H1 (cell line): ENCODE results near the gene ARHGEF26. TPM values are rescaled to one million over a fixed set of nuclear protein-coding genes. Genes with fewer than 3 reads are reported as not detected.
A peak's percentile ranks its signal among the peaks of the same experiment; 100 is the strongest.

ENCODE experiments used
- CTCF ChIA-PET: fragments of 300-600 bp; sonication (Branson Sonifier 250); formaldehyde crosslinking; loops from one replicate; lab custom pipeline; 2021; ENCODE audit not compliant: partially characterized antibody; lab: Charles Lee
- POLR2A ChIA-PET: fragments of 300-600 bp; sonication (Branson Sonifier 250); formaldehyde crosslinking; loops from one replicate; lab custom pipeline; 2021; ENCODE audit warnings: inconsistent platforms; ENCODE audit not compliant: partially characterized antibody; lab: Charles Lee
- DNase-seq, 2 experiments: peaks; one replicate each; pipeline versions ENCODE4 v3.0.0 to v3.0.0-alpha.2; 2010 to 2022; ENCODE audit warnings: low spot score in 2 of 2, low read depth in 1 of 2, mixed read lengths in 1 of 2
- FAIRE-seq: peaks from 2 replicates; lab custom pipeline; 2011; peaks lifted over from hg19 to GRCh38; lab: Jason Lieb, UNC
- H2AFZ ChIP-seq: 2 replicates; pipeline ENCODE4 v1.8.1; 2012; ENCODE audit warnings: low read length, inconsistent platforms
- H2AK5ac ChIP-seq: 2 replicates; pipeline ENCODE4 v1.6.1; 2013; ENCODE audit warnings: low read depth, low read length
- H2BK120ac ChIP-seq: replicated peaks from 2 replicates; pipeline ENCODE3; 2013; ENCODE audit warnings: low read depth, low read length, inconsistent platforms
- H2BK12ac ChIP-seq: 2 replicates; pipeline ENCODE4 v1.6.1; 2013; ENCODE audit warnings: low read depth, low read length
- H2BK15ac ChIP-seq: 2 replicates; pipeline ENCODE4 v1.6.1; 2013; ENCODE audit warnings: low read length
- H2BK20ac ChIP-seq: 2 replicates; pipeline ENCODE4 v1.6.1; 2013; ENCODE audit warnings: low read length
- H2BK5ac ChIP-seq: 2 replicates; pipeline ENCODE4 v1.6.1; 2013; ENCODE audit warnings: low read depth, low read length
- H3K14ac ChIP-seq: 2 replicates; pipeline ENCODE4 v1.6.1; 2013; ENCODE audit warnings: inconsistent platforms; ENCODE audit not compliant: insufficient read length
- H3K18ac ChIP-seq: 2 replicates; pipeline ENCODE4 v1.6.1; 2013; ENCODE audit warnings: low read length; ENCODE audit errors: extremely low read depth
- H3K23ac ChIP-seq: 2 replicates; pipeline ENCODE4 v1.6.1; 2013; ENCODE audit warnings: inconsistent platforms; ENCODE audit not compliant: insufficient read length
- H3K23me2 ChIP-seq: 2 replicates; pipeline ENCODE4 v1.6.1; 2013; ENCODE audit warnings: low read depth, low read length
- H3K27ac ChIP-seq: 2 replicates; pipeline ENCODE4 v1.6.1; 2011; ENCODE audit warnings: low read depth, low read length, inconsistent platforms
- H3K27me3 ChIP-seq, 4 experiments: replicated peaks in 1 of 4; 1 replicate in 1 of 4; 2 replicates in 3 of 4; pipeline versions ENCODE4 v1.6.1 to v1.8.1; 2011 to 2013; ENCODE audit warnings: low read length in 3 of 4, mild to moderate bottlenecking in 3 of 4, inconsistent platforms in 2 of 4, mixed read lengths in 2 of 4, moderate library complexity in 1 of 4; ENCODE audit not compliant: control insufficient read depth in 3 of 4, insufficient read depth in 3 of 4; ENCODE audit errors: extremely low read depth in 1 of 4
- H3K36me3 ChIP-seq, 4 experiments: 2 replicates each; pipeline versions ENCODE4 v1.6.1 to v1.8.1; 2011 to 2013; ENCODE audit warnings: mild to moderate bottlenecking in 4 of 4, low read length in 3 of 4, moderate library complexity in 2 of 4, control low read depth in 1 of 4, inconsistent platforms in 1 of 4; ENCODE audit not compliant: insufficient read depth in 4 of 4, control insufficient read depth in 2 of 4
- H3K4ac ChIP-seq: replicated peaks from 2 replicates; pipeline ENCODE3; 2013; ENCODE audit warnings: low read length, low read depth, mixed read lengths, inconsistent platforms; ENCODE audit not compliant: insufficient read length
- H3K4me1 ChIP-seq, 4 experiments: replicated peaks in 1 of 4; 1 replicate in 1 of 4; 2 replicates in 3 of 4; pipeline versions ENCODE4 v1.6.1 to v1.8.1; 2011 to 2013; ENCODE audit warnings: low read length in 3 of 4, inconsistent platforms in 2 of 4, mixed read lengths in 1 of 4; ENCODE audit not compliant: insufficient read depth in 4 of 4, control insufficient read depth in 3 of 4
- H3K4me2 ChIP-seq, 2 experiments: 2 replicates each; pipeline versions ENCODE4 v1.6.1 to v1.8.1; 2011 to 2013; ENCODE audit warnings: low read depth in 2 of 2, low read length in 2 of 2, control low read depth in 1 of 2, inconsistent platforms in 1 of 2, mild to moderate bottlenecking in 1 of 2; ENCODE audit not compliant: insufficient read depth in 1 of 2
- H3K4me3 ChIP-seq, 4 experiments: fragments of 200-600, 300-600 bp in 1 of 4; sonication (generic), shearing (Covaris generic), sonication (Bioruptor Twin) in 1 of 4; 2 replicates each; pipeline versions ENCODE4 v1.5.1 to v1.8.1; 2011 to 2016; ENCODE audit warnings: low read length in 4 of 4, low read depth in 3 of 4, control low read depth in 2 of 4, inconsistent platforms in 2 of 4, mild to moderate bottlenecking in 2 of 4, mixed read lengths in 1 of 4, moderate library complexity in 1 of 4; ENCODE audit not compliant: insufficient read depth in 2 of 4; ENCODE audit errors: extremely low read depth in 1 of 4
- H3K56ac ChIP-seq: replicated peaks from 2 replicates; pipeline ENCODE3; 2013; ENCODE audit warnings: low read depth, mild to moderate bottlenecking, mixed read lengths, low read length, inconsistent platforms; ENCODE audit not compliant: insufficient read length
- H3K79me1 ChIP-seq: 2 replicates; pipeline ENCODE4 v1.6.1; 2013; ENCODE audit warnings: low read depth, low read length, control low read depth
- H3K79me2 ChIP-seq, 2 experiments: 2 replicates each; pipeline versions ENCODE4 v1.6.1 to v1.8.1; 2012 to 2013; ENCODE audit warnings: low read length in 2 of 2, mild to moderate bottlenecking in 2 of 2, inconsistent platforms in 1 of 2; ENCODE audit not compliant: insufficient read depth in 2 of 2, control insufficient read depth in 1 of 2
- H3K9ac ChIP-seq, 4 experiments: replicated peaks in 1 of 4; 1 replicate in 1 of 4; 2 replicates in 3 of 4; pipeline versions ENCODE4 v1.6.1 to v1.8.1; 2011 to 2013; ENCODE audit warnings: low read depth in 3 of 4, low read length in 3 of 4, control low read depth in 2 of 4, mild to moderate bottlenecking in 2 of 4, moderate library complexity in 2 of 4, inconsistent platforms in 1 of 4; ENCODE audit errors: extremely low read depth in 1 of 4
- H3K9me3 ChIP-seq, 2 experiments: 2 replicates each; pipeline versions ENCODE4 v1.6.1 to v1.8.1; 2012 to 2013; ENCODE audit warnings: mild to moderate bottlenecking in 2 of 2, moderate library complexity in 2 of 2, control low read depth in 1 of 2, inconsistent platforms in 1 of 2, low read depth in 1 of 2, low read length in 1 of 2, mixed read lengths in 1 of 2; ENCODE audit not compliant: insufficient read depth in 2 of 2
- H4K20me1 ChIP-seq, 2 experiments: replicated peaks in 1 of 2; 2 replicates each; pipeline versions ENCODE3 to v1.8.1; 2011 to 2013; ENCODE audit warnings: inconsistent platforms in 2 of 2, low read length in 2 of 2, mild to moderate bottlenecking in 1 of 2; ENCODE audit not compliant: insufficient read depth in 2 of 2, control insufficient read depth in 1 of 2
- H4K5ac ChIP-seq: 2 replicates; pipeline ENCODE4 v1.6.1; 2013; ENCODE audit warnings: low read length, low read depth, mixed read lengths, inconsistent platforms; ENCODE audit not compliant: insufficient read length
- H4K8ac ChIP-seq: 2 replicates; pipeline ENCODE4 v1.8.0; 2013; ENCODE audit warnings: mild to moderate bottlenecking, moderate library complexity, low read length, inconsistent platforms; ENCODE audit not compliant: insufficient read depth; ENCODE audit errors: extremely low read depth
- H4K91ac ChIP-seq: replicated peaks from 2 replicates; pipeline ENCODE3; 2013; ENCODE audit warnings: low read length, mixed read lengths, inconsistent platforms; ENCODE audit not compliant: insufficient read length
- CTBP2 ChIP-seq: IDR thresholded peaks from 2 replicates; pipeline ENCODE4 v1.7.0; 2011; ENCODE audit warnings: borderline replicate concordance, mild to moderate bottlenecking, moderate library complexity, mixed read lengths, low read length; ENCODE audit not compliant: insufficient read depth, insufficient read length
- GTF2F1 ChIP-seq: IDR thresholded peaks from 2 replicates; pipeline ENCODE4 v1.6.1; 2012; ENCODE audit warnings: low read depth, low read length, improper control_type of control experiment, borderline replicate concordance
- HDAC2 ChIP-seq, 2 experiments: fragments of 300-600 bp in 1 of 2; sonication (generic) in 1 of 2; IDR thresholded peaks; 2 replicates each; pipeline ENCODE4 v1.6.1; 2011 to 2012; ENCODE audit warnings: low read depth in 2 of 2, low read length in 2 of 2, mild to moderate bottlenecking in 2 of 2, moderate library complexity in 2 of 2, borderline replicate concordance in 1 of 2, inconsistent platforms in 1 of 2
- NANOG ChIP-seq: IDR thresholded peaks from 2 replicates; pipeline ENCODE4 v1.6.1; 2011; ENCODE audit warnings: low read length, low read depth, mild to moderate bottlenecking, inconsistent platforms; ENCODE audit not compliant: insufficient read depth, poor library complexity, severe bottlenecking
- SP1 ChIP-seq: IDR thresholded peaks from 2 replicates; pipeline ENCODE4 v1.6.1; 2011; ENCODE audit warnings: low read depth, low read length
- SP2 ChIP-seq: IDR thresholded peaks from 2 replicates; pipeline ENCODE4 v1.6.1; 2012; ENCODE audit warnings: mild to moderate bottlenecking, low read length, inconsistent platforms
- SRF ChIP-seq: IDR thresholded peaks from 2 replicates; pipeline ENCODE4 v1.6.1; 2011; ENCODE audit warnings: mild to moderate bottlenecking, low read depth, low read length, moderate library complexity
- WGBS, 2 experiments: shearing (Covaris generic) in 1 of 2; methylation state at CpG; one replicate each; pipeline versions ENCODE4 v1.1.6 to v1.1.7; 2013 to 2015; ENCODE audit warnings: low lambda C conversion rate in 2 of 2, mixed read lengths in 2 of 2, inconsistent platforms in 1 of 2, low coverage in 1 of 2, missing lambda C conversion rate in 1 of 2; ENCODE audit not compliant: insufficient replicate concordance in 2 of 2, insufficient coverage in 1 of 2, insufficient read length in 1 of 2; ENCODE audit errors: extremely low coverage in 1 of 2, missing lambda C conversion rate in 1 of 2; 5-methylcytosine and 5-hydroxymethylcytosine counted together
- polyA plus RNA-seq, 7 experiments: library from polyadenylated mRNA; depleted of rRNA in 3 of 7; stranded (reverse) in 5 of 7; unstranded in 2 of 7; fragments of >200 nt in 5 of 7; fragments of 200-250 nt in 2 of 7; gene quantifications; 1 replicate in 5 of 7; 2 replicates in 1 of 7; 4 replicates in 1 of 7; pipeline versions ENCODE4 v1.2.1 to v1.2.3, GENCODE V29; 2011 to 2013; ENCODE audit warnings: missing spikeins in 2 of 7, mixed read lengths in 2 of 7
- total RNA-seq: library from RNA; stranded (reverse); fragmentation: NEBNext Ultra II Directional; extraction: Animal tissue kit (Norgen Biotek cat#: 25700); gene quantifications from 2 replicates; pipeline ENCODE4 v1.2.1, GENCODE V29; 2021
- TF ChIP-seq, protein P1 (sequence below): IDR thresholded peaks from 2 replicates; pipeline ENCODE4 v1.6.1; 2011; ENCODE audit warnings: low read length, improper control_type of control experiment

The ARHGEF26 gene
- total and polyA plus RNA-seq, 2 of the 8 experiments (the other 6 are each of a cell fraction or from before 2014, with no cell fraction given): 3.1 to 15.6 TPM

DNA sequence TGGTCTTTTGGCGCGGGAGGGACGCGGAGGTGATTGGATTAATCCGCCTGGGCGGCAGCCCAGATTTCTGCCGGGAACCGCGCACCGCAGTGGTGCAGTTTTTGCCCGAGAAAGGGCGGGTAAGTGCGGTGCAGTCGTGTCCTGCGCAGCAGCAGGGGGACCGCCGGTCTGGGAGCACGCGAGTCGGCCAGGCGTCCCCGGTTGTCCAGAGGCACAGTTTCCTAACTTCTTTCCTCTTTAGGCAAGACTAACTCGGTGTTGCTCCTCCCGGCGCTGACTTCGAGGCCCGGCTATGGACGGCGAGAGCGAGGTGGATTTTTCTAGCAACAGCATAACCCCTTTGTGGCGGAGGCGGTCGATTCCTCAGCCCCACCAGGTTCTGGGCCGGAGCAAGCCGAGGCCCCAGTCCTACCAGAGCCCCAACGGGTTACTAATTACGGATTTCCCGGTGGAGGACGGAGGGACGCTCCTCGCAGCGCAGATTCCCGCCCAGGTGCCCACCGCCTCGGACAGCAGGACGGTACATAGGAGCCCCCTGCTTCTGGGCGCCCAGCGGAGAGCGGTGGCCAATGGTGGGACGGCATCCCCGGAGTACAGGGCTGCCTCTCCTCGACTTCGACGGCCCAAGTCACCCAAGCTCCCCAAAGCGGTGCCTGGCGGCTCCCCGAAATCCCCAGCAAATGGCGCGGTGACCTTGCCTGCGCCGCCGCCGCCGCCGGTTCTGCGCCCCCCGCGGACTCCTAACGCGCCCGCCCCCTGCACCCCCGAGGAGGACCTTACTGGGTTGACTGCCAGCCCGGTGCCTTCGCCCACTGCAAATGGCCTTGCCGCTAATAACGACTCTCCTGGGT lies 736 bp downstream of the ARHGEF26 start:
- H3K9ac ChIP-seq: peak overlapping the region; percentile 55 to 68 (median 63)
- no peak overlapping the region for H3K14ac ChIP-seq
- no peak overlapping the region for H2AK5ac ChIP-seq
- peak overlapping the region; percentile 75 to 85 (median 82) for H3K4me3 ChIP-seq
- H3K79me2 ChIP-seq: peaks cover 0 to 18% of the 10 kb centered on the region in 2 experiments; a peak in 2 of 4 replicates
- no peak overlapping the region for H3K27ac ChIP-seq
- H3K27me3 ChIP-seq: peaks cover 0 to 20% (median 11%) of the 10 kb centered on the region in 4 experiments; a peak in 5 of 7 replicates
- peak overlapping the region; percentile 86 for H4K8ac ChIP-seq
- no peak overlapping the region for H3K4ac ChIP-seq
- peaks cover 19% of the 10 kb centered on the region for H3K23me2 ChIP-seq
- H2BK20ac ChIP-seq: no peak overlapping the region
- ChIA-PET POLR2A (interaction anchor here (0.6 to 1.9 kb wide), 8 partner anchors 9 to 196 kb away, joined by 3 to 7 read pairs (median 3); no protein-coding TSS in a partner anchor), CTCF (interaction anchor here (0.7 to 3.6 kb wide), 5 partner anchors 11 to 161 kb away, joined by 3 to 24 read pairs (median 5); no protein-coding TSS in a partner anchor)
- H3K4me1 ChIP-seq: peaks cover 0 to 5% (median 1%) of the 10 kb centered on the region in 4 experiments; a peak in 2 of 7 replicates
- H2BK120ac ChIP-seq: no peak overlapping the region
- peak overlapping the region; percentile 90 to 96 for H3K4me2 ChIP-seq
- peak in 1 of 2 experiments; percentile 77 for DNase-seq
- H2BK15ac ChIP-seq: no peak overlapping the region
- peak overlapping the region; percentile 25; the same call in 1 of the 2 replicates for H3K18ac ChIP-seq
- H2BK5ac ChIP-seq: no peak overlapping the region
- H2BK12ac ChIP-seq: 0 out of 2 replicates have a peak overlapping the region, but pooled peaks have one; percentile 20
- H4K20me1 ChIP-seq: peaks cover 3 to 5% of the 10 kb centered on the region in 2 experiments
- no peaks in the 10 kb centered on the region; the same call in 1 of the 2 replicates for H3K79me1 ChIP-seq
- peaks cover 0 to 3% (median 0%) of the 10 kb centered on the region in 4 experiments; a peak in 1 of 8 replicates for H3K36me3 ChIP-seq
- H3K56ac ChIP-seq: no peak overlapping the region
- FAIRE-seq: no peak
- H2AFZ ChIP-seq: peak overlapping the region; percentile 20; the same call in 1 of the 2 replicates
- peak overlapping the region; percentile 30 for H4K5ac ChIP-seq
- H4K91ac ChIP-seq: no peak overlapping the region
- WGBS, 2 experiments: 1% methylated on average over 69 of the region's 76 CpGs; no CpG with 5 or more reads in 1 of the 2 experiments
- H3K23ac ChIP-seq: no peak overlapping the region
- H3K9me3 ChIP-seq: no peaks in the 10 kb centered on the region
- TF ChIP-seq HDAC2 (IDR thresholded peaks at IDR 0.05; ENCODE audit: borderline replicate concordance in 1 of 2, low read depth in 2 of 2, low read length in 2 of 2) (no peak), SP2 (no peak), SP1 (no peak), CTBP2 (no peak), NANOG (no peak), GTF2F1 (no peak), SRF (no peak)
- TF ChIP-seq, protein P1, sequence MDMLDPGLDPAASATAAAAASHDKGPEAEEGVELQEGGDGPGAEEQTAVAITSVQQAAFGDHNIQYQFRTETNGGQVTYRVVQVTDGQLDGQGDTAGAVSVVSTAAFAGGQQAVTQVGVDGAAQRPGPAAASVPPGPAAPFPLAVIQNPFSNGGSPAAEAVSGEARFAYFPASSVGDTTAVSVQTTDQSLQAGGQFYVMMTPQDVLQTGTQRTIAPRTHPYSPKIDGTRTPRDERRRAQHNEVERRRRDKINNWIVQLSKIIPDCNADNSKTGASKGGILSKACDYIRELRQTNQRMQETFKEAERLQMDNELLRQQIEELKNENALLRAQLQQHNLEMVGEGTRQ: no peak
